A673 (cell line): ENCODE data around the gene PTPN18.

ENCODE experiments used
- EZH2 ChIP-seq: fragments of 200-600 bp; sonication (generic); IDR thresholded peaks from 2 replicates; pipeline ENCODE4 v1.6.1; 2017; ENCODE audit warnings: borderline replicate concordance, low read depth, mild to moderate bottlenecking, mixed read lengths, antibody characterized with exemption, low read length; ENCODE audit not compliant: poor library complexity, severe bottlenecking
- TF ChIP-seq, protein P1 (sequence below): fragments of 300-800, 200-600 bp; sonication (generic); conservative IDR thresholded peaks from 2 replicates; pipeline ENCODE4 v1.5.1; 2017; ENCODE audit warnings: low read depth, mild to moderate bottlenecking, antibody characterized with exemption, low read length, moderate library complexity, mixed read lengths

DNA sequence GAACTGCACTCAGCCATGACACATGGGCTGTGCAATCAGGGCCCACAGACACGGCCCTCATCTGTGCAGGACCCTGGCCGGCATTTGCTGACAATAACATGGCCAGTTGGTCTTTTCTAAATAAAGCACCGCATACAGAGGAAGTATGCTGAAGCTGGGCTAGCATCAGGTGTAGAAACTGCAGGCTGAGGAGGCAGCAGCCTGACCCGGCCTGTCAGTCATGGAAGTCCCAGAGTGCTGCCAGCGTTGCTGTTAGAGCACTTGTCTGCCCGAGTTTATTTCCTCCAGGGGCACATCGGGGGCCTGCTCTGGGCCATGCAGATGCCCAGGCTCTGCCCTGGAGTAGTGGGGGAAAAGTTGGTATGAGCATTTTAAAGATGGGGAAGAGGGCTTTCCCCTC, 4.1 kb upstream of the PTPN18 start:
- TF ChIP-seq, protein P1, sequence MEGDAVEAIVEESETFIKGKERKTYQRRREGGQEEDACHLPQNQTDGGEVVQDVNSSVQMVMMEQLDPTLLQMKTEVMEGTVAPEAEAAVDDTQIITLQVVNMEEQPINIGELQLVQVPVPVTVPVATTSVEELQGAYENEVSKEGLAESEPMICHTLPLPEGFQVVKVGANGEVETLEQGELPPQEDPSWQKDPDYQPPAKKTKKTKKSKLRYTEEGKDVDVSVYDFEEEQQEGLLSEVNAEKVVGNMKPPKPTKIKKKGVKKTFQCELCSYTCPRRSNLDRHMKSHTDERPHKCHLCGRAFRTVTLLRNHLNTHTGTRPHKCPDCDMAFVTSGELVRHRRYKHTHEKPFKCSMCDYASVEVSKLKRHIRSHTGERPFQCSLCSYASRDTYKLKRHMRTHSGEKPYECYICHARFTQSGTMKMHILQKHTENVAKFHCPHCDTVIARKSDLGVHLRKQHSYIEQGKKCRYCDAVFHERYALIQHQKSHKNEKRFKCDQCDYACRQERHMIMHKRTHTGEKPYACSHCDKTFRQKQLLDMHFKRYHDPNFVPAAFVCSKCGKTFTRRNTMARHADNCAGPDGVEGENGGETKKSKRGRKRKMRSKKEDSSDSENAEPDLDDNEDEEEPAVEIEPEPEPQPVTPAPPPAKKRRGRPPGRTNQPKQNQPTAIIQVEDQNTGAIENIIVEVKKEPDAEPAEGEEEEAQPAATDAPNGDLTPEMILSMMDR = no peak
- no peak for TF ChIP-seq EZH2
